Keratinocyte (primary cell): ENCODE results near the gene TBCD. TPM values are rescaled to one million over a fixed set of nuclear protein-coding genes. Genes with fewer than 3 reads are reported as not detected.

ENCODE experiments used
- DNase-seq: peaks from one replicate; pipeline ENCODE4 v3.0.0-alpha.2; 2011; ENCODE audit warnings: low read depth, missing footprints, low spot score
- FAIRE-seq: peaks from 2 replicates; lab custom pipeline; 2011; peaks lifted over from hg19 to GRCh38; lab: Jason Lieb, UNC
- H2AFZ ChIP-seq: 2 replicates; pipeline ENCODE4 v1.6.0; 2012; ENCODE audit warnings: low read length, control low read depth, inconsistent platforms; ENCODE audit not compliant: control insufficient read depth
- H3K27ac ChIP-seq: 2 replicates; pipeline ENCODE4 v1.5.1; 2011; ENCODE audit warnings: low read length; ENCODE audit not compliant: control insufficient read depth, insufficient read depth
- H3K27me3 ChIP-seq: 3 replicates; pipeline ENCODE4 v1.6.0; 2011; ENCODE audit warnings: low read length; ENCODE audit not compliant: control insufficient read depth, insufficient read depth; ENCODE audit errors: extremely low read depth
- H3K36me3 ChIP-seq, 2 experiments: 2 replicates in 1 of 2; 3 replicates in 1 of 2; pipeline ENCODE4 v1.5.1; 2011; ENCODE audit warnings: low read length in 2 of 2, mild to moderate bottlenecking in 1 of 2; ENCODE audit not compliant: control insufficient read depth in 2 of 2, insufficient read depth in 2 of 2; ENCODE audit errors: extremely low read depth in 1 of 2
- H3K4me1 ChIP-seq: 3 replicates; pipeline ENCODE4 v1.5.1; 2011; ENCODE audit warnings: low read length; ENCODE audit not compliant: control insufficient read depth, insufficient read depth; ENCODE audit errors: extremely low read depth
- H3K4me2 ChIP-seq: 3 replicates; pipeline ENCODE4 v1.6.0; 2011; ENCODE audit warnings: low read depth, low read length; ENCODE audit not compliant: control insufficient read depth, insufficient read depth; ENCODE audit errors: extremely low read depth
- H3K4me3 ChIP-seq, 3 experiments: fragments of 200-600 bp in 1 of 3; sonication (generic) in 1 of 3; 2 replicates in 2 of 3; 3 replicates in 1 of 3; pipeline ENCODE4 v1.5.1; 2011 to 2016; ENCODE audit warnings: low read length in 3 of 3, mild to moderate bottlenecking in 3 of 3, control low read depth in 2 of 3, inconsistent platforms in 1 of 3, low read depth in 1 of 3, mixed read lengths in 1 of 3, mixed run types in 1 of 3, moderate library complexity in 1 of 3; ENCODE audit not compliant: control insufficient read depth in 2 of 3, insufficient read depth in 2 of 3; ENCODE audit errors: extremely low read depth in 1 of 3
- H3K79me2 ChIP-seq: 2 replicates; pipeline ENCODE4 v1.6.0; 2012; ENCODE audit warnings: low read length; ENCODE audit not compliant: control insufficient read depth, insufficient read depth
- H3K9ac ChIP-seq: 3 replicates; pipeline ENCODE4 v1.6.0; 2011; ENCODE audit warnings: low read length; ENCODE audit not compliant: control insufficient read depth, insufficient read depth; ENCODE audit errors: extremely low read depth
- H3K9me1 ChIP-seq: 3 replicates; pipeline ENCODE4 v1.6.0; 2011; ENCODE audit warnings: low read length; ENCODE audit not compliant: control insufficient read depth, insufficient read depth; ENCODE audit errors: extremely low read depth
- H3K9me3 ChIP-seq: 2 replicates; pipeline ENCODE4 v1.5.1; 2012; ENCODE audit warnings: low read depth, low read length; ENCODE audit not compliant: control insufficient read depth
- H4K20me1 ChIP-seq: 3 replicates; pipeline ENCODE4 v1.6.0; 2011; ENCODE audit warnings: low read length; ENCODE audit not compliant: control insufficient read depth, insufficient read depth; ENCODE audit errors: extremely low read depth
- CTCF ChIP-seq, 3 experiments: IDR thresholded peaks in 1 of 3; conservative IDR thresholded peaks in 1 of 3; optimal IDR thresholded peaks in 1 of 3; 2 replicates in 2 of 3; 3 replicates in 1 of 3; pipeline versions ENCODE3 to v1.5.1; 2011; ENCODE audit warnings: low read length in 3 of 3, mild to moderate bottlenecking in 3 of 3, moderate library complexity in 2 of 3, control low read depth in 1 of 3, inconsistent platforms in 1 of 3; ENCODE audit not compliant: insufficient read depth in 2 of 3; ENCODE audit errors: extremely low read depth in 1 of 3
- EZH2 ChIP-seq: IDR thresholded peaks from one replicate; pipeline ENCODE4 v1.6.1; 2012; ENCODE audit warnings: inconsistent platforms, mild to moderate bottlenecking, low read length, moderate library complexity
- dilution Hi-C: fragments of 300-500 bp; cut with MboI; formaldehyde crosslinking; loops from one replicate; pipeline ENCODE4 v1.7.0; 2020; ENCODE audit warnings: low sequenced_read_pairs; ENCODE audit not compliant: extremely low pct_ligation_motif_present
- polyA plus RNA-seq, 5 experiments: library from polyadenylated mRNA; depleted of rRNA in 3 of 5; stranded (reverse) in 3 of 5; stranded (forward) in 1 of 5; unstranded in 1 of 5; fragments of >200 nt; gene quantifications; 1 replicate in 1 of 5; 2 replicates in 3 of 5; 3 replicates in 1 of 5; pipeline versions ENCODE4 v1.2.1 to v1.2.3, GENCODE V29; 2011 to 2012; ENCODE audit warnings: missing spikeins in 2 of 5, low read depth in 1 of 5, low replicate concordance in 1 of 5

TBCD gene
- polyA plus RNA-seq, 1 donor (not counting 4 experiments of a cell fraction or from before 2014, with no cell fraction given): 36.2 TPM

- Histone ChIP-seq H3K9ac (no peak overlapping the region), H3K4me2 (no peak overlapping the region), H3K9me1 (no peaks in the 10 kb centered on the region), H3K4me1 (no peaks in the 10 kb centered on the region), H3K27me3 (no peaks in the 10 kb centered on the region), H3K4me3 (no peak overlapping the region), H3K79me2 (no peaks in the 10 kb centered on the region), H2AFZ (no peak overlapping the region), H3K36me3 (no peaks in the 10 kb centered on the region), H3K9me3 (no peaks in the 10 kb centered on the region), H3K27ac (no peak overlapping the region), H4K20me1 (no peaks in the 10 kb centered on the region)
- dilution Hi-C loops: no loop called here
- no peak for DNase-seq
- FAIRE-seq: no peak
- no peak for TF ChIP-seq EZH2
- TF ChIP-seq CTCF (optimal IDR thresholded peaks at IDR 0.05 in 1 of 3, IDR thresholded peaks at IDR 0.05 in 1 of 3, conservative IDR thresholded peaks at IDR 0.05 in 1 of 3; ENCODE audit: extremely low read depth in 1 of 3, insufficient read depth in 2 of 3, low read length in 3 of 3): no peak
These were observed 42.7 kb upstream of the TBCD start for GRCh38 chr17:82709024-82709675.

- no peak overlapping the region for H3K27ac ChIP-seq
- H3K4me2 ChIP-seq: no peak overlapping the region
- H3K9ac ChIP-seq: no peak overlapping the region
- no peaks in the 10 kb centered on the region for H3K4me1 ChIP-seq
- dilution Hi-C loops: no loop called here
- no peaks in the 10 kb centered on the region for H3K9me3 ChIP-seq
- no peak overlapping the region for H3K4me3 ChIP-seq
- no peaks in the 10 kb centered on the region for H3K79me2 ChIP-seq
- no peaks in the 10 kb centered on the region for H3K27me3 ChIP-seq
- H4K20me1 ChIP-seq: no peaks in the 10 kb centered on the region
- FAIRE-seq (no peak), DNase-seq (no peak)
- TF ChIP-seq CTCF (optimal IDR thresholded peaks at IDR 0.05 in 1 of 3, IDR thresholded peaks at IDR 0.05 in 1 of 3, conservative IDR thresholded peaks at IDR 0.05 in 1 of 3; ENCODE audit: extremely low read depth in 1 of 3, insufficient read depth in 2 of 3, low read length in 3 of 3) (no peak), EZH2 (no peak)
- H3K9me1 ChIP-seq: no peaks in the 10 kb centered on the region
- no peak overlapping the region for H2AFZ ChIP-seq
- no peaks in the 10 kb centered on the region for H3K36me3 ChIP-seq
These were observed 42.0 kb upstream of the TBCD start for GRCh38 chr17:82709676-82710498.
